OCI-LY3 (cell line): ENCODE results near the gene CSF2.

Experiments used
- CTCF ChIP-seq: fragments of 200-600, 300-600 bp; sonication (generic); IDR thresholded peaks from 2 replicates; pipeline ENCODE4 v1.5.1; 2014; ENCODE audit warnings: antibody characterized with exemption, low read length, low read depth
- EZH2phosphoT487 ChIP-seq: fragments of 200-600 bp; shearing (Covaris generic); IDR thresholded peaks from 2 replicates; pipeline ENCODE4 v1.6.1; 2018; ENCODE audit warnings: antibody characterized with exemption, mixed run types, low read depth

DNA sequence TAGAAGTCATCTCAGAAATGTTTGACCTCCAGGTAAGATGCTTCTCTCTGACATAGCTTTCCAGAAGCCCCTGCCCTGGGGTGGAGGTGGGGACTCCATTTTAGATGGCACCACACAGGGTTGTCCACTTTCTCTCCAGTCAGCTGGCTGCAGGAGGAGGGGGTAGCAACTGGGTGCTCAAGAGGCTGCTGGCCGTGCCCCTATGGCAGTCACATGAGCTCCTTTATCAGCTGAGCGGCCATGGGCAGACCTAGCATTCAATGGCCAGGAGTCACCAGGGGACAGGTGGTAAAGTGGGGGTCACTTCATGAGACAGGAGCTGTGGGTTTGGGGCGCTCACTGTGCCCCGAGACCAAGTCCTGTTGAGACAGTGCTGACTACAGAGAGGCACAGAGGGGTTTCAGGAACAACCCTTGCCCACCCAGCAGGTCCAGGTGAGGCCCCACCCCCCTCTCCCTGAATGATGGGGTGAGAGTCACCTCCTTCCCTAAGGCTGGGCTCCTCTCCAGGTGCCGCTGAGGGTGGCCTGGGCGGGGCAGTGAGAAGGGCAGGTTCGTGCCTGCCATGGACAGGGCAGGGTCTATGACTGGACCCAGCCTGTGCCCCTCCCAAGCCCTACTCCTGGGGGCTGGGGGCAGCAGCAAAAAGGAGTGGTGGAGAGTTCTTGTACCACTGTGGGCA lies 642 bp downstream of the CSF2 start:
- TF ChIP-seq CTCF, result no peak
- no peak for TF ChIP-seq EZH2phosphoT487
